Measurements from ENCODE around the gene ATPAF1. TPM values are rescaled to one million over a fixed set of nuclear protein-coding genes. Genes with fewer than 3 reads are reported as not detected.

The ATPAF1 gene
- total RNA-seq, 1 donor from 2014 or later: 79.3 TPM

- TF ChIP-seq EZH2phosphoT487 (IDR thresholded peaks at IDR 0.05) (no peak), EZH2 (IDR thresholded peaks at IDR 0.05) (no peak)
- TF ChIP-seq, protein P1, sequence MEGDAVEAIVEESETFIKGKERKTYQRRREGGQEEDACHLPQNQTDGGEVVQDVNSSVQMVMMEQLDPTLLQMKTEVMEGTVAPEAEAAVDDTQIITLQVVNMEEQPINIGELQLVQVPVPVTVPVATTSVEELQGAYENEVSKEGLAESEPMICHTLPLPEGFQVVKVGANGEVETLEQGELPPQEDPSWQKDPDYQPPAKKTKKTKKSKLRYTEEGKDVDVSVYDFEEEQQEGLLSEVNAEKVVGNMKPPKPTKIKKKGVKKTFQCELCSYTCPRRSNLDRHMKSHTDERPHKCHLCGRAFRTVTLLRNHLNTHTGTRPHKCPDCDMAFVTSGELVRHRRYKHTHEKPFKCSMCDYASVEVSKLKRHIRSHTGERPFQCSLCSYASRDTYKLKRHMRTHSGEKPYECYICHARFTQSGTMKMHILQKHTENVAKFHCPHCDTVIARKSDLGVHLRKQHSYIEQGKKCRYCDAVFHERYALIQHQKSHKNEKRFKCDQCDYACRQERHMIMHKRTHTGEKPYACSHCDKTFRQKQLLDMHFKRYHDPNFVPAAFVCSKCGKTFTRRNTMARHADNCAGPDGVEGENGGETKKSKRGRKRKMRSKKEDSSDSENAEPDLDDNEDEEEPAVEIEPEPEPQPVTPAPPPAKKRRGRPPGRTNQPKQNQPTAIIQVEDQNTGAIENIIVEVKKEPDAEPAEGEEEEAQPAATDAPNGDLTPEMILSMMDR (IDR thresholded peaks at IDR 0.05): peak; percentile 14
- H3K9ac ChIP-seq: no peak overlapping the region
- no peak overlapping the region for H3K4me2 ChIP-seq
- Mint-ChIP-seq H3K4me3 (no peak overlapping the region), H3K36me3 (peaks cover 16% of the 10 kb centered on the region), H3K27me3 (ENCODE audit: insufficient read depth, low read depth) (no peaks in the 10 kb centered on the region), H3K4me1 (peaks cover 15% of the 10 kb centered on the region), H3K27ac (no peak overlapping the region), H3K9me3 (no peaks in the 10 kb centered on the region)
- H3K79me2 ChIP-seq (ENCODE audit: low read depth): no peaks in the 10 kb centered on the region
- H3K4me3 ChIP-seq: no peak overlapping the region
- no peaks in the 10 kb centered on the region for H3K9me3 ChIP-seq (ENCODE audit: low read depth)
- H3K4me1 ChIP-seq: peaks cover 10% of the 10 kb centered on the region
- H3K27me3 ChIP-seq: no peaks in the 10 kb centered on the region
- no peak overlapping the region for H3K27ac ChIP-seq
- H4K20me1 ChIP-seq (ENCODE audit: low read depth): peaks cover 6% of the 10 kb centered on the region
- no peak overlapping the region for H2AFZ ChIP-seq (replicated peaks)
- peaks cover 3% of the 10 kb centered on the region for H3K36me3 ChIP-seq
- no peak for DNase-seq (ENCODE audit: low spot score)
- H3F3A ChIP-seq (ENCODE audit: low read depth): no peaks in the 10 kb centered on the region
Observed at GRCh38 chr1:46691997-46692790, 24.0 kb upstream of the ATPAF1 start.

DNA sequence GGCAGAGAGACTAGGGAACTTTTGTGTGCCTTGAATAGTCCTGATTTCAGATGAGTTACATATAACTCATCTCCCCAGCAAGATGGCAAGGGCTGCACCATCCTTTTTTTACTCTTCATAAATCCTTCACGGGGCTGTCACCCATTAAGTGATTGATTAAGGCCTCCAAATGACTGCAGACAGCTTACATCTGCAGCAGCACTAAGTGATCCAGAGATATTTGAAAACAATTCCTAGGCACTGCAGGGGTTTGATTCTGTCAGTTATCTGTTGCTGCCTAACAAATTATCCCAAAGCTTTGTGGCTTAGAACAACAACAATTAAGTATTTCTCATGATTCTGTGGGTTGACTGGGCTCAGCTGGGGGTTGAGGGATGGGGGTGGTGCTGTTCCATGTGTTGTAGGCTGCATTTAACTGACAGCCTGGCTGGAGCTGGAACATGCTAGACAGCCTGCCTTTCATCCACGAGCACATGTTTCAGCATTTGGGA is 22.8 kb upstream of the ATPAF1 start:
- Mint-ChIP-seq H3K36me3 (peaks cover 15% of the 10 kb centered on the region), H3K27me3 (ENCODE audit: insufficient read depth, low read depth) (no peaks in the 10 kb centered on the region), H3K9me3 (no peaks in the 10 kb centered on the region), H3K4me3 (no peak overlapping the region), H3K27ac (no peak overlapping the region), H3K4me1 (peaks cover 15% of the 10 kb centered on the region)
- no peak overlapping the region for H3K4me2 ChIP-seq
- H3F3A ChIP-seq (ENCODE audit: low read depth): no peaks in the 10 kb centered on the region
- H4K20me1 ChIP-seq (ENCODE audit: low read depth): peaks cover 6% of the 10 kb centered on the region
- H3K36me3 ChIP-seq: peaks cover 11% of the 10 kb centered on the region
- H2AFZ ChIP-seq (replicated peaks): no peak overlapping the region
- peaks cover 10% of the 10 kb centered on the region for H3K4me1 ChIP-seq
- TF ChIP-seq EZH2phosphoT487 (IDR thresholded peaks at IDR 0.05) (no peak), EZH2 (IDR thresholded peaks at IDR 0.05) (no peak)
- TF ChIP-seq, protein P1 (IDR thresholded peaks at IDR 0.05): no peak
- peak; percentile 7 for DNase-seq (ENCODE audit: low spot score)
- no peak overlapping the region for H3K27ac ChIP-seq
- H3K27me3 ChIP-seq: no peaks in the 10 kb centered on the region
- H3K9ac ChIP-seq: no peak overlapping the region
- H3K4me3 ChIP-seq: no peak overlapping the region
- no peaks in the 10 kb centered on the region for H3K9me3 ChIP-seq (ENCODE audit: low read depth)
- H3K79me2 ChIP-seq (ENCODE audit: low read depth): no peaks in the 10 kb centered on the region

DNA sequence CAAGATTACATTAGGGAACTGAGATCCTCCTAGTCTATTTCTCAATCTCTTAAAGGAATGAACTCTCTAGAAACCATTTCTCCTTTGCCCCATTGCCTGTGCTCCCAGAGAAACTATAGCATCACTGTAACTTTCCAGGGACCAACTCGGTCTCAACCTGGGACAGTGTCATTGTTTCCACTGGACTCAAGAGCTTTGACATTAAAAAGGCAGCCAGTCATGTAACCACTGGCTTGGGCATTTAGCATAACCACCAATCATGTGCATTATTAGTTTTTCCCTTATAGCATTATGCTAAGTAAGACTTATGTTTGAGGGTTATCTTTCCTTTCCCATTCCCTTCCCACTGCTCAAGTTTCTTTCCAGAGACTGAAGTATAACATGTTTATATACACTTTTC is 21.7 kb upstream of the ATPAF1 start:
- Histone ChIP-seq H3K27me3 (no peaks in the 10 kb centered on the region), H3K36me3 (peaks cover 11% of the 10 kb centered on the region), H2AFZ (replicated peaks) (no peak overlapping the region), H3K79me2 (ENCODE audit: low read depth) (no peaks in the 10 kb centered on the region), H4K20me1 (ENCODE audit: low read depth) (peaks cover 6% of the 10 kb centered on the region), H3K9me3 (ENCODE audit: low read depth) (no peaks in the 10 kb centered on the region), H3K4me2 (no peak overlapping the region), H3K4me3 (no peak overlapping the region), H3K4me1 (peaks cover 10% of the 10 kb centered on the region), H3K9ac (no peak overlapping the region), H3F3A (ENCODE audit: low read depth) (no peaks in the 10 kb centered on the region), H3K27ac (peak overlapping the region; percentile 17)
- H3K27ac Mint-ChIP-seq: no peak overlapping the region
- H3K4me3 Mint-ChIP-seq: no peak overlapping the region
- H3K4me1 Mint-ChIP-seq: peaks cover 15% of the 10 kb centered on the region
- H3K36me3 Mint-ChIP-seq: peaks cover 7% of the 10 kb centered on the region
- DNase-seq (ENCODE audit: low spot score): no peak
- TF ChIP-seq EZH2phosphoT487 (IDR thresholded peaks at IDR 0.05) (no peak), EZH2 (IDR thresholded peaks at IDR 0.05) (no peak)
- TF ChIP-seq, protein P1 (IDR thresholded peaks at IDR 0.05): no peak
- H3K9me3 Mint-ChIP-seq: no peaks in the 10 kb centered on the region
- no peaks in the 10 kb centered on the region for H3K27me3 Mint-ChIP-seq (ENCODE audit: insufficient read depth, low read depth)

All from neural progenitor cell (in vitro differentiated cells).